Epithelial cell of proximal tubule (primary cell): Measurements from ENCODE around the gene TEX10. TPM values are rescaled to one million over a fixed set of nuclear protein-coding genes. Genes with fewer than 3 reads are reported as not detected.
"Not testable (repeated sequence)": the region's sequence is repeated elsewhere in the genome, so short reads cannot be mapped to it uniquely, and the experiment has no call there.

Source experiments
- DNase-seq: peaks from one replicate; pipeline ENCODE4 v3.0.0-alpha.2; 2011; ENCODE audit warnings: low read depth
- H3K4me3 ChIP-seq: 2 replicates; pipeline ENCODE4 v1.5.1; 2011; ENCODE audit warnings: low read depth, mild to moderate bottlenecking, low read length
- CTCF ChIP-seq: conservative IDR thresholded peaks from 2 replicates; pipeline ENCODE4 v1.5.1; 2012; ENCODE audit warnings: low read depth, mild to moderate bottlenecking, low read length
- total RNA-seq: library from RNA; depleted of rRNA; stranded (reverse); fragments of >200 nt; gene quantifications from 2 replicates; pipeline ENCODE4 v1.2.3, GENCODE V29; 2015

Gene TEX10
- total RNA-seq: 25.9 and 42.6 TPM in 2 replicates

GRCh38 chr9:100352727-100353505 is at the start of gene TEX10:
TEX10 (minus strand) TSS chr9:100352942; CDS start chr9:100349363, 3,579 bp downstream.
- TF ChIP-seq CTCF: no peak
- H3K4me3 ChIP-seq: peak within 1 kb of the TSS; percentile 96
- DNase-seq: no peak

GRCh38 chr9:100401042-100401441 is 48.3 kb upstream of the TEX10 start:
- no peak overlapping the region for H3K4me3 ChIP-seq
- no peak for DNase-seq
- TF ChIP-seq CTCF: peak; percentile 4

- no peak overlapping the region for H3K4me3 ChIP-seq
- no peak for DNase-seq
- TF ChIP-seq CTCF: no peak
Observed at GRCh38 chr9:100397529-100398266, 45.0 kb upstream of the TEX10 start.

GRCh38 chr9:100396769-100397168 is 44.0 kb upstream of the TEX10 start:
- TF ChIP-seq CTCF: no peak
- no peak overlapping the region for H3K4me3 ChIP-seq
- DNase-seq: no peak

- DNase-seq: no peak
- no peak overlapping the region for H3K4me3 ChIP-seq
- no peak for TF ChIP-seq CTCF
Observed at GRCh38 chr9:100394816-100395215, 42.1 kb upstream of the TEX10 start.

- no peak for TF ChIP-seq CTCF
- no peak for DNase-seq
- no peak overlapping the region for H3K4me3 ChIP-seq
Observed at GRCh38 chr9:100394032-100394695, 41.4 kb upstream of the TEX10 start.

GRCh38 chr9:100392989-100393388 is 40.2 kb upstream of the TEX10 start:
- DNase-seq: not testable (repeated sequence)

More at GRCh38 chr9:100392989-100393388, 40.2 kb upstream of the TEX10 start:
- not testable (repeated sequence) for H3K4me3 ChIP-seq
